NCI-H446 treated with DMSO at 0.1 percent for 48 hours (cell line): ENCODE results near the gene CORO6.

ENCODE experiments used
- DNase-seq: peaks from one replicate; lab custom pipeline; 2025; lab: John Stamatoyannopoulos, UW

The CORO6 gene

GRCh38 chr17:29591146-29591736 is 31.5 kb downstream of the CORO6 start:
- peak; percentile 69 for DNase-seq

GRCh38 chr17:29590411-29591145 is 32.1 kb downstream of the CORO6 start:
- DNase-seq, result peak; percentile 25

GRCh38 chr17:29589524-29590410 is 32.9 kb downstream of the CORO6 start, which contains the start of gene GIT1:
TSS of gene GIT1 (minus strand) at chr17:29589648. CDS start at chr17:29589378, 270 bp downstream.
- DNase-seq, result peak; percentile 59

DNA sequence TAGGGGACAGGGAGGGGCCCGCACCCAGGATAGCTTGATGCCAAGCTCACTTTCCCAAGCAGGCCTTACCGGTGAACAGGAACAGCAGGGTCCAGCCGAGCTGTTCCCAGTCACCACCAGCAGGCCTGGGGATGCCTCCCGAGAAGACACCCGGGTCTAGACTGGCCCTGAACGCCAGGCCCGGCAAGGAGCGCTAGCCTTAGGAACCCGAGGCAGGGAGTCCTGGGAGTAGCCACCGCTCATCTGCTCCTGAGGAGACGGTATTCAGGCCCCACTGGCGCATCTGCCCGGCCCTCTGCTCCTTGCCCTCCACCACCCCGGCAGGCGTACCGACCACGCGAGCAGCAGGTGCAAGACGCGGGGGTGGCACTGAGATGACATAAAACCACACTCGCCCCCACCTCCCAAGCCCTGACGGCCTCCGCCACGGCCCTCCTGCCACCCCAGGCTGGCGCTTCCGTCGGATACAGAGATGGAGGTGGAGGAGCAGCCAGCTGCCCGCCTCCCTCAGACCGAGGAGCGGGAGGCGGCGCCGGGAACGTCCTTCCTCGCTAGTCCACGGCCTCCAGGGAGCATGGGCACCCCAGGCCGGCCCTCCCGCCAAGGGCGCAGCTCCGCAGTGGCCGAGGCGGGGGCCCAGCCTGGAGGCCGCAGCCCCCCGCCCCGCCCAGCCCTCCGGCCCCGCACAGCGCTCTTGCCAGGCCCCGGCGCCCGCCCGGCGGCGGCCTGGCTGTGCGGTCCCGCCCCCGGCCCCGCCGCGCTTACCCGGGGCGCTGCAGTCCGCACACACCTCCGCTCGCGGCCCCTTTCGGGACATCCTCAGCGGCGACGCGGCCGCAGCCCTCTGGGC is 33.9 kb downstream of the CORO6 start:
- DNase-seq, result no peak

- no peak for DNase-seq
These were observed 34.6 kb downstream of the CORO6 start for GRCh38 chr17:29588017-29588561.

DNA sequence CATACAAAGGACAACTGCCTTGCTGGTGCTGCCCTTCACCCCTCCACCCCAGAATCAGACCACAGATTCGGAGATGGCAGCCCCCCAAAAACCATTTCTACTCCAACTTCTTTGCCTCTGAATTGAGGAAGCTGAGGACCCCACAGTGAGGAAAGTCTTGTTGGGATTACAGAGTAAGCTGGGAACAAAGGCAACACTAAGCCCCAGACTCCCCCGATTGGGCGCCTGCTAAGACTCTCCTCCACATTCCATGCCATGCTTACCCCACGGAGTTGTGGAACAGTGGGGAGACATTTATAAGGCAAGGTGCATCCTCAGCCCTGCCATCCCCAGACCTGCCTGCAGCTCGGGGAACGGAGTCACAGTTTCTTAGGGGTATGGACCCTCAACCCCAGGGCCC is 35.1 kb downstream of the CORO6 start:
- no peak for DNase-seq

- no peak for DNase-seq
These were observed 35.8 kb downstream of the CORO6 start for GRCh38 chr17:29586676-29587469.

DNA sequence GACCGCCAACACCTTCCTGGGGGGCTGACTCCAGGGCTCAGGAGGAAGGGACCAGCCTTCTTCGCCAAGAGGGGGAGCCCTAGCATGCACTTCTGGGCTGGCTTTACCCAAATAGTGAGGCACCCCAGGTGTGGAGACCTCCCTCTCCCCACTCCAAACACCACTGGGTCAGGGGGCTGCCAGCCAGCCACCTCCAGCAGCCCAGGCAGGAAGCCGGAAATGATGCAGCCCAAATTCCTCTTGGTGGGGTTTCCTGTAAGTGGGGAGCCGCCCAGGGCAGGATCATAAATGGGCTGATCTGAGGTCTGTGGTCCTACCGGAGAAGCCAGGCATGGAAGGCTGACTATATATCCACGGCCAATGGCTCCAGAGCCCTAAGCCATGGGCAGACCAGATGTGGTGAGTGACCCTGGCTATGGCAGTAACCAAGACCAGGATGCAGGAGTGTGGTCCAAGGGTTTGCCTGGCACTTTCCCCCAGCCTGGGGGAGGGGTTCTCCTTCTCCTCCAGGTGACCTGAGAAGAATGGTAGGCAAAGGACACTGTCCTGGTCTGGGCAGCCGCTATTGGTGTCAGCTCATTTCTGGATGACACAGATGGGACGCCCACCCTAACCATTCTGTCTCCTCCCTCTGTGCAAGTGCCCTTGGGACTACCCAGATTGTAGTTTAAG is 37.5 kb downstream of the CORO6 start:
- no peak for DNase-seq

DNA sequence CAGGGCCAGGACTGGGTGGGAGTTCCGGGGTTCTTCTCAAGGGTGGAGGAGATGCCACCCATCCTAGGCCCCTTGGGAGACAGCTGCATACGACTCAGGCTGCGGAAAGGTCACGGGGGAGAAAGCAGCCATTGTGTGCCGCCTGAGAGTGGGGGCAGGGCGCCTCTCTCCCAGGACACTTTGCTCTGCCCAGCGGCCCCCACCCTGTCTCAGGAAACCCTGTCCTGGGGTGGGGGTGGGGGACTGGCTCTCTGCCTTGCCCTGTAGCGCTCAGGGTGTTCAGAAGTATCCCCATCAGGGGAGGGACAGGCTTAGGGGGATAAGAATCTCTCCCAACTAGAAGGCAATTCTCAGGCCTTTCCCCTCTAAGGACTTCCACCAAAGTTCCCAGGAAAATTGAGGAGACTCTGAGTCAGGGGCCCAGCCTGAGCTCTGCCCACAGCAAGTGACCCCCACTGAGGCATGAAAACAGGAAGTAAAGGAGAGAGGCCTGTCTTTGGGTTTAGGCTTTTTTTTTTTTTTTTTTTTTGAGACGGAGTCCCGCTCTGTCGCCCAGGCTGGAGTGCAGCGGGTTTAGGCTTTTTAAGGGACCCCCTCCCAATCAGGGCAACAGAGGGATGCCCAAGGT is 38.1 kb downstream of the CORO6 start:
- DNase-seq, result no peak

DNA sequence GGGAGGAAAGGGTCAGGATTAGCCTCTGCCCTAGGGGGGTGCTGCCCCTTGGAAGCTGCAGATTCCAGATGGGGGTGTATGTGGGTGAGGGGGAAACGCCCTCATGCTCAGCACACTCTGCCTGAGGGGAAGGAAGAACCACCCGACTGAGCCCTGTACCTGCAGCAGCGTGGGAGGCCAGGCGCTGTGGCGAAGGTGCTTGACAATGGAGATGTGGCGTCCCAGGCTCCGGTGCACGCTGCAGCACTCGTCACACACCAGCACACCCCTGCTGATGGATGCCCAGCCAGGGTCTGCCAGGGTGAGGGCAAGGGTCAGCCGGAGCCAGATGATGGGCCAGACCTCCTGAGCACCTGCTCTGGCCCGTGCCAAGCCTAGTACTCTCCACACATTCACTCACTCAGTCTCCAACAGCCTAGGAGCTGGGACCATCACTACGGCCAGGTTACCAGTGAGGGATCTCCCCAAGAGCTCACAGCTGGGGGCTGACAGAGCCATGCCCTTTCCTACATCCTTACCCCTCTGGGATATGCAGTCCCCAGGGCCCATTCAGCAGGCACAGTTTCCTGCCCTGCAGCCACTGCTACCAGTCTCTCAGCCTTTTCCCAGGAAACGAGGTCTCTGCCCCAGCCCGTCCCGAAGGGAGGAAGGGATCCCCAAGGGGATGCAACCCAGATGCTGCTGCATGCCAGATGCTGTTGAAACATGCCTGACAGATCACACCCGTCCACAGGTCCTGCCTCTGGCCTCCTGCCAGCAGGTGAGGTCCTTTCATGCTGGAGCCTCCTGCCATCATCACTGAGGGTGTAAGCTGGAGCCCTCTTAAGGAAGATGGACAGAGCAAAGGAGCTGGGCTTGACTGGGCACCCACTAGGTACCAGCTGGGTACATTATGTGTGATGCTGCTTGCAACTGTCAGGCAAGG is 39.1 kb downstream of the CORO6 start:
- no peak for DNase-seq

DNA sequence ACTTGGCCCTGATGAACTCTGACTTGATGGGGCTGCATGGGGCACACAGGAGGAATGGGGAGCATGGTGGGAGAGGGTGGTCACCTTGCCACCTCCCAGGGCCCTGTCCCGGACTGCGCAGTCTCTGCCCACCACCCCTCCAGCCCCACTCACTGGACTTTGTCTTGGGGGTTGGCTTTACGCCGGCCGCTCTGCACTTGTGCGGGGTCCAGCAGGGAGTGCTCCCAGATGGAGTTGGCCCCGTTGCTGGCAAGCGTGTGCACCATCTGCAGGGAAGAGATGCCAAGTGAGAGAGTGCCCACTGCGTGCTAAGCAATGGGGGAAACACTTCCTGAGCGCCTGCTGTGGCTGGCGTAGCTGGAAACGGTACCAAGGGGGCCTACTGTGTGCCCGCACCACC is 39.9 kb downstream of the CORO6 start:
- DNase-seq, result peak; percentile 77

DNA sequence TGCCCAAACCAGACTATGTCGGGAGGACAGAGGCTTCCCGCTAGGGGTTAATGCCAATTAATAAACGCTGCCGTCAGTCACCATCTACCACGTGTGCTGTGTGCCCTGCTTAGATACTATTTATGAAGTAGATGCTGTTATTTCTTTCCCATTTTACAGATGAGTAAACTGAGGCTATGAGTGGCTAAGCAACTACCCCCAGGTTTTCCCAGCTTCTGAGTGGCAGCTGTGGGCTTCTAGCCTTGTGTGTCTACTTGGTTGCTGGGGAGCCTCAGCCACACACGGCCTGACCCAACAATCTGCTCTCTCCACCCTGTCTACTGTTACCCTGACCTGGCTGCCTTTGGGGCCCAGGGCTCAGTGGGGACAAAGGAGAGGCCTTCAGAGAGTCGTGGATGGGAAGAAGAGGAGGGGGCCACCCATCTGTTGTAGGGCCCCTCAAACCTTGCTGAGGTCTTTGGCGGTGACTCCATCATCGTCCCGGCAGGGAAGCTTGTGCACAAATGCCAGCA is 40.4 kb downstream of the CORO6 start:
- DNase-seq, result peak; percentile 61

- DNase-seq, result no peak
These were observed 41.0 kb downstream of the CORO6 start for GRCh38 chr17:29581583-29582253.

DNA sequence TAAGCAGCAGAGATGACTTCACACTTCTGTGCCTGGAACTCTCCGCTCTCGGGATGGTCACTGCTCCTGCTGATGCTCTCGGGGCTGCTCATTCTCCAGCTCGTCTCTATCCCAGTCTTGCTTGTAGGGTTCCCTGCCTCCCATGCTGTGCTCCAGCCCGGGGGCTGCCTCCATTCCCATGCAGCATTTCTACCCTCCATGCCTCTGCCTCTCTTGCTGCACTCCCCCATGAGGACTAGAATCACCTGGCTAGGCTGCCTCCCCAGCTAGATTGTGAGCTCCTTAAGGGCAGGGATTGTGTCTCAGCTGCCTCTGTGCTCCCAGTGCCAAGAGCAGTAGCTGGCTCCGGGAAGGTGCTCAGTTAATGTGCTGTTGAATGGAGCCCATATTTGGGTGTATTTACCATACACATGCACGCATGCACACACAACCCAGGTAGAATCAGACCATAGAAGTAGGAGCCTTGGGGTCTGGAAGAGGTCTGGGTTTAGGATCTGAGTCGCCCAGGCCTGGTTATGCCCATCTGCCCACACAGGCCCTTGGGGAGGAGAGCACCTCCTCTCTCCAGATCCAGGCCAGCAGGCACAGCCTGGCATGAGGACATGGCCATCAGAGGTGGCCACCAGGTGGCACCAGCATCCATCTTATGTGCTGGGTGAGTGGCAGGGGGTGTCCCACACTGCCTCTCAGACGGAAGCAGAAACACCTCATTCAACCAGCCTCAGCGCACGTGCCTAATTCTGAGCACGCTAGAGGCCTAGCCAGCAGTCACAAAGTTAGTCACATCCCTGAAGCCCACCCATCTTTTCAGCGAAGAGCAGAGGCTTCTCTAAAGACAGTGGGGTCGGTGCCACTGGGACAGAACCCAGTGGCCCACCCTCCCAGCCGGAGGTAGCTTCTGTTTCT is 42.6 kb downstream of the CORO6 start:
- DNase-seq, result peak; percentile 24

GRCh38 chr17:29578626-29579485 is 43.9 kb downstream of the CORO6 start:
- no peak for DNase-seq
